ENCODE measurements around the gene ZC3H4. TPM values are rescaled to one million over a fixed set of nuclear protein-coding genes. Genes with fewer than 3 reads are reported as not detected.

The ZC3H4 gene
- total and polyA plus RNA-seq, 4 donors, result 12.2 to 51.6 (median 16.2) TPM

- Histone ChIP-seq H3K27me3 (ENCODE audit: control insufficient read depth in 3 of 3, insufficient read depth in 3 of 3, low read length in 2 of 3) (peaks cover 0 to 46% (median 28%) of the 10 kb centered on the region in 3 donors), H3K27ac (ENCODE audit: low read depth in 1 of 2, low read length in 1 of 2) (no peak overlapping the region)
- ATAC-seq (ENCODE audit: insufficient read depth, low FRiP score), result no peak
These were observed 85.9 kb downstream of the ZC3H4 start for GRCh38 chr19:47027586-47028088.

DNA sequence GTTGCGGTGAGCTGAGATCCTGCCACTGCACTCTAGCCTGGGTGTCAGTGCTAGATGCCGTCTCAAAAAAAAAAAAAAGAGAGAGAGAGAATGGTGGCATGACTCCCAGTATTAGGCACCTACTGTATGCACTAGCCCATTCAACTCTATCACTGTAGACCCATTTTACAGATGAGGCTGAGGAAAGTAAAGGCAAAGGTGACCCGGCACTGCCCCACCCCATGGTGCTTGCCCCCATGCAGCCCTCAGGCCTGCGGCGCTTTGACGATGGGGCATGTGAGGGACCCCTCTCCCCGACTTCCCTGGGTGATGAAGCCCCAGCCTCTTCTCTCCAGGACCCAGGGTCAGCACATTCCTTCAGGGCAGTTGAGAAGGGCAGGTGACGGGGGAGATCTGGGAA lies 86.7 kb downstream of the ZC3H4 start:
- ATAC-seq (ENCODE audit: insufficient read depth, low FRiP score) (no peak), DNase-seq (no peak)
- no peak overlapping the region for H3K27ac ChIP-seq (ENCODE audit: low read depth in 1 of 2, low read length in 1 of 2)
- peaks cover 0 to 53% (median 34%) of the 10 kb centered on the region in 3 donors for H3K27me3 ChIP-seq (ENCODE audit: control insufficient read depth in 3 of 3, insufficient read depth in 3 of 3, low read length in 2 of 3)
- no peak overlapping the region for H3K4me3 ChIP-seq
- H3K36me3 ChIP-seq (ENCODE audit: control insufficient read depth in 4 of 4, insufficient read depth in 4 of 4, low read length in 4 of 4), result no peaks in the 10 kb centered on the region
- H3K4me1 ChIP-seq (ENCODE audit: control insufficient read depth in 5 of 5, insufficient read depth in 5 of 5, low read length in 5 of 5), result no peaks in the 10 kb centered on the region
- 92 to 93% methylated on average over 8 of the region's 8 CpGs for WGBS, 2 donors
- peaks cover 0 to 7% (median 0%) of the 10 kb centered on the region in 4 donors for H3K9me3 ChIP-seq (ENCODE audit: control insufficient read depth in 4 of 4, insufficient read depth in 3 of 4, low read length in 3 of 4)
- TF ChIP-seq, protein P1, sequence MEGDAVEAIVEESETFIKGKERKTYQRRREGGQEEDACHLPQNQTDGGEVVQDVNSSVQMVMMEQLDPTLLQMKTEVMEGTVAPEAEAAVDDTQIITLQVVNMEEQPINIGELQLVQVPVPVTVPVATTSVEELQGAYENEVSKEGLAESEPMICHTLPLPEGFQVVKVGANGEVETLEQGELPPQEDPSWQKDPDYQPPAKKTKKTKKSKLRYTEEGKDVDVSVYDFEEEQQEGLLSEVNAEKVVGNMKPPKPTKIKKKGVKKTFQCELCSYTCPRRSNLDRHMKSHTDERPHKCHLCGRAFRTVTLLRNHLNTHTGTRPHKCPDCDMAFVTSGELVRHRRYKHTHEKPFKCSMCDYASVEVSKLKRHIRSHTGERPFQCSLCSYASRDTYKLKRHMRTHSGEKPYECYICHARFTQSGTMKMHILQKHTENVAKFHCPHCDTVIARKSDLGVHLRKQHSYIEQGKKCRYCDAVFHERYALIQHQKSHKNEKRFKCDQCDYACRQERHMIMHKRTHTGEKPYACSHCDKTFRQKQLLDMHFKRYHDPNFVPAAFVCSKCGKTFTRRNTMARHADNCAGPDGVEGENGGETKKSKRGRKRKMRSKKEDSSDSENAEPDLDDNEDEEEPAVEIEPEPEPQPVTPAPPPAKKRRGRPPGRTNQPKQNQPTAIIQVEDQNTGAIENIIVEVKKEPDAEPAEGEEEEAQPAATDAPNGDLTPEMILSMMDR (IDR thresholded peaks at IDR 0.05; ENCODE audit: control extremely low read depth, extremely low read depth), result no peak
- H3K9ac ChIP-seq (ENCODE audit: insufficient read depth in 1 of 2, low read length in 2 of 2), result no peak overlapping the region

More at GRCh38 chr19:47027586-47028088, 85.9 kb downstream of the ZC3H4 start:
- Histone ChIP-seq H3K4me1 (ENCODE audit: control insufficient read depth in 5 of 5, insufficient read depth in 5 of 5, low read length in 5 of 5) (no peaks in the 10 kb centered on the region), H3K9me3 (ENCODE audit: control insufficient read depth in 4 of 4, insufficient read depth in 3 of 4, low read length in 3 of 4) (peaks cover 0 to 7% (median 0%) of the 10 kb centered on the region in 4 donors), H3K9ac (ENCODE audit: insufficient read depth in 1 of 2, low read length in 2 of 2) (no peak overlapping the region), H3K36me3 (ENCODE audit: control insufficient read depth in 4 of 4, insufficient read depth in 4 of 4, low read length in 4 of 4) (no peaks in the 10 kb centered on the region), H3K4me3 (no peak overlapping the region)
- 17 to 28% methylated on average over 10 to 12 of the region's 12 CpGs for WGBS, 2 donors
- no peak for DNase-seq
- TF ChIP-seq, protein P1 (IDR thresholded peaks at IDR 0.05; ENCODE audit: control extremely low read depth, extremely low read depth), result no peak

DNA sequence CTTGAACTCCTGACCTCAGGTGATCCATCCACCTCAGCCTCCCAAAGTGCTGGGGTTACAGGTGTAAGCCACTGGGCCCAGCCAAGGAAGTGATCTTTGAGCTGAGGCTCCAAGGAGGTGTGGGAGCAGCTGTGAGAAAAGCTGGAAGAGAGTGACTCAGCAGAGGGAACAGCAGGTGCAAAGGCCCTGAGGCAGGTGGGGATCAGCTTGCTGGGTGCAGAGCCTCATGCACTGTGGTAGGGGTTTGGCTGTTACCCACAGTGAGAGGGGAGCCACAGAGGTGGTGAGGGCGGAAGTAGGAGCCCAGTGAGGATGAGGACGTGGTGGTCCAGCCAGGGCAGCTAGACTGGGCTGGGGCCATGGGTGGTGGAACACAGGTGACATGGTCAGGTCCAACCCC lies 87.4 kb downstream of the ZC3H4 start:
- Histone ChIP-seq H3K9ac (ENCODE audit: insufficient read depth in 1 of 2, low read length in 2 of 2) (no peak overlapping the region), H3K4me3 (no peak overlapping the region), H3K36me3 (ENCODE audit: control insufficient read depth in 4 of 4, insufficient read depth in 4 of 4, low read length in 4 of 4) (no peaks in the 10 kb centered on the region), H3K27ac (ENCODE audit: low read depth in 1 of 2, low read length in 1 of 2) (no peak overlapping the region), H3K4me1 (ENCODE audit: control insufficient read depth in 5 of 5, insufficient read depth in 5 of 5, low read length in 5 of 5) (peaks cover 0 to 3% (median 0%) of the 10 kb centered on the region in 5 donors), H3K27me3 (ENCODE audit: control insufficient read depth in 3 of 3, insufficient read depth in 3 of 3, low read length in 2 of 3) (peaks cover 5 to 57% (median 38%) of the 10 kb centered on the region in 3 donors), H3K9me3 (ENCODE audit: control insufficient read depth in 4 of 4, insufficient read depth in 3 of 4, low read length in 3 of 4) (peaks cover 0 to 7% (median 0%) of the 10 kb centered on the region in 4 donors)
- DNase-seq (no peak), ATAC-seq (ENCODE audit: insufficient read depth, low FRiP score) (no peak)
- WGBS, 2 donors, result 82 to 88% methylated on average over 2 of the region's 2 CpGs
- TF ChIP-seq, protein P1 (IDR thresholded peaks at IDR 0.05; ENCODE audit: control extremely low read depth, extremely low read depth), result no peak

DNA sequence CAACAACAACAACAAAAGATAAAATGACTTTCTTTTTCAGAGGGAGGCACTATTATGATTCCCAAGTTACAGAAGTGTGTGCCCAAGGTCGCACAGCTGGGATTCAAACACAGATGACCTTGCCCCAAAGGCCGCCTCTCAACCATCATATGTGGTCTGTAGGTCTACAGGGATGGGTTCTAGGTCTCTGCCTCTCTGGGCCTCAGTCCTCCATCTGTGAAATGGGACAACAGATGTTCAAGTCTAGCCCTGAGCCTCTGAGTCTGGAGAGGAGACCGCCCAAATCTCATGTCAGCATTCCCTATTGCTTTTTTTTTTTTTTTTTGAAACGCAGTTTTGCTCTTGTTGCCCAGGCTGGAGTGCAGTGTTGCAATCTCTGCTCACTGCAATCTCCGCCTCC lies 89.1 kb downstream of the ZC3H4 start:
- Histone ChIP-seq H3K27me3 (ENCODE audit: control insufficient read depth in 3 of 3, insufficient read depth in 3 of 3, low read length in 2 of 3) (peaks cover 5 to 63% (median 45%) of the 10 kb centered on the region in 3 donors), H3K9ac (ENCODE audit: insufficient read depth in 1 of 2, low read length in 2 of 2) (no peak overlapping the region), H3K36me3 (ENCODE audit: control insufficient read depth in 4 of 4, insufficient read depth in 4 of 4, low read length in 4 of 4) (no peaks in the 10 kb centered on the region), H3K27ac (ENCODE audit: low read depth in 1 of 2, low read length in 1 of 2) (no peak overlapping the region), H3K4me3 (no peak overlapping the region), H3K9me3 (ENCODE audit: control insufficient read depth in 4 of 4, insufficient read depth in 3 of 4, low read length in 3 of 4) (peaks cover 0 to 7% (median 0%) of the 10 kb centered on the region in 4 donors), H3K4me1 (ENCODE audit: control insufficient read depth in 5 of 5, insufficient read depth in 5 of 5, low read length in 5 of 5) (peaks cover 0 to 14% (median 2%) of the 10 kb centered on the region in 5 donors)
- TF ChIP-seq, protein P1 (IDR thresholded peaks at IDR 0.05; ENCODE audit: control extremely low read depth, extremely low read depth), result no peak
- ATAC-seq (ENCODE audit: insufficient read depth, low FRiP score) (no peak), DNase-seq (no peak)
- WGBS, 2 donors, result 72 to 86% methylated on average over 5 of the region's 5 CpGs

Data from lung (tissue), 12 donors.